HG02763 (cell line): ENCODE measurements around the gene C18orf63.
"Not testable (repeated sequence)": the region's sequence is repeated elsewhere in the genome, so short reads cannot be mapped to it uniquely, and the experiment has no call there.

Source experiments
- ATAC-seq: cut with Tn5 transposase; IDR thresholded peaks from one replicate; pipeline ENCODE4 v1.9.1; 2021; ENCODE audit warnings: mild to moderate bottlenecking, moderate library complexity; ENCODE audit not compliant: unreplicated experiment

The C18orf63 gene

DNA sequence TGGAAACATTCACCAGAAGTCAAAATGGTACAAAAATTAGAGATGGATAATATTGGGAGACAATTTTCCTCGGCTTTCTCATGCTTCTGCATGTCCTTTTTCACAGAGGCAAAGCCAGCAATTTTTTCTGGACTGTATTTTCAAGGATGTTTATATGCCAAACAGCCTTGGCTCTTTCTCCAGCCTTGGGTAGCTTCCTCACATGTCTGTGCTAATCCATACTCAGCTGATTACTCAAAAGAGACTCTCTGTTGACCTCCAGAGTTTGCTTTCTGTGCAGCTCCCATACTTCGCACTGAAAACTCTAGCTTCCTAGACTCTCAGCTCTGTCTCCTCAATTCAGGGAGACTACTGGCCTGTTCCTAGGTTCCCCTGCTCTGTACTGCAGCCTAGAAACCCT lies 10.6 kb downstream of the C18orf63 start:
- no peak for ATAC-seq

DNA sequence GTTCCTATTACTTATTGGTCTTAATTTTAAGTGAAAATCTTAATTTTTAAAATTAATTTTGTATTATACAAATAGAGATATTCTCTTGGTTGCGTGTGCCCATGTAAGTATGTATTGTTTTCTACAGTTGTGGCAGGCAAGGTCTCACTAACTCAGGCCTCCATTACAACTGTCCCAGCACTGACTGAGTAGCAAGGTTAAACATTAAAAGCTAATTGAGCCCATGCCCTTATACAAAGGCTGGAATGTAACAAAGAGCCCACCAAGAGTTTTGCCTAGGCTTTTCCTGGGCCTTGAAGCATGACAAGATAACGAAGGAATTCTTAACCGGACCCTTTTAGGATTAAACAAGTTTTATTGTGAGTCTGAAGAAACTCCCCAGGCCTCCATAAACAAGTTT lies 11.2 kb downstream of the C18orf63 start:
- not testable (repeated sequence) for ATAC-seq

DNA sequence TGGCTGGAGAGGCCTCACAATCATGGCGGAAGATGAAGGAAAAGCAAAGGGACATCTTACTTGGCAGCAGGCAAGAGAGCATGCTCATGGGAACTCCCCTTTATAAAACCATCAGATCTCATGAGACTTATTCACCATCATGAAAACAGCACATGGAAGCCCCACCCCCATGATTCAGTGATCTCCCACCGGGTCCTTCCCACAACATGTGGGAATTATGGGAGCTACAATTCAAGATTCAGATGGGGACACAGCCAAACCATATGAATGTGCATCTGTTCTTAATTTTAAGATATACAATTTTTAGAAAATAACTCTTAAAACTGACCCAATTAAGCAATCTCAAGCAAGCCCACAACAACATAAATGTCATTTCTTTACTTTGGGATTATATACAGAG lies 12.6 kb downstream of the C18orf63 start:
- no peak for ATAC-seq

DNA sequence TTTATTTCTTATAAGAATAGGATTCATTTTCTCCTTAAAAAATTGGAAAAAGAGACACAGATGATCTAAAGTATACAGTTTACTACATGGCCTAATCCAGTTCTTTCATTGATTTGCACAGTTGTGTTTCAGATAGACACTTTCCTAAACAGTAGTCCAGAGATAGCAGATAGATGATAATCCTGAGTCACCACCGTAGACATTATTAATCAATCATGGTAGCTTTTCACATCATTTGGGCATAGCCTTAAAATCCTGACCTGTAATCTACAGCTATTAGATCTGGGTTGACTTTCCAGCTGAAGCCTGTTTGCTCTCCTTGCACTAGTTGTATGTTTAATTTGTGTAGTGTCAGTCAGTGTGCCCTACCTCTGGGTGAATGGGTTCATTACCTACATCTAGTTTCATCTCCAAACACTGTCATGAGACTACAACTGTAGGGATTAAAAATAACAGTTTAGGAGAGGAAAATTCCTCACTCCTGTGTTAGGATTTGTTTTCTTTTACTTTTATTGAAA lies 14.1 kb downstream of the C18orf63 start:
- ATAC-seq: no peak

DNA sequence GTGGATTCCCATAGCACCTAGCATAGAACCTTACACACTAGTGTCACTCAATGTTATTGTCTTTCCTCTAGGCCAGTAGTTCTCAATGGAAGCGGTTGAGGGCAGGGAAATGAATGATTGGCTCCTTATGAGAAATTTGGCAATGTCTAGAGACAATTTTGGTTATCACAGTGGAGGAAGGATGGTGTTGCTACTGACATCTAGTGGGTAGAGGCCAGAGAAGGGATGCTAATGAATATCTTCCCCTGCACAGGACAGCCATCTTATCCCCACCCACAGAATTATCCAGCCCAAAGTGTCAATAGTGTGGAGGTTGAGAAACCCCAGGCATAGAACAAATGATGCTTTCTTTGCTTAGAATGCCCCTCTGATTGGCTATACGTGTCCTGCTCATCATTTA lies 15.8 kb downstream of the C18orf63 start:
- ATAC-seq: no peak

DNA sequence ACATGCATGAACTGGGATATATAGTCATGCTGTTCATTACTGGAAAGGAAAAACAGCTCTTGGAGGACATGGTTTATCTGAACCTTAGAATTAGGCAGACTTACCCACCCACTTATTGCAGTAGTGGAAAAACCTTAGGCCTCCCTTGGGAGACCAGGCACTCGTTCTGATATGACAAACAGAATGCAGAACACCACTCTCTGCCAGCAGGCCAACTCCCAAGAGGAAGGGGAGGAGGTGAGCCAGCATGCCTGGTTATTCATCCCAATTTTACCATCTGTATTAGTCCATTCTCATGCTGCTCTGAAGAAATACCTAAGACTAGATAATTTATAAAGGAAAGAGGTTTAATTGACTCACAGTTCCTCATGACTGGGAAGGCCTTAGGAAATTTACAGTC lies 17.5 kb downstream of the C18orf63 start:
- no peak for ATAC-seq

DNA sequence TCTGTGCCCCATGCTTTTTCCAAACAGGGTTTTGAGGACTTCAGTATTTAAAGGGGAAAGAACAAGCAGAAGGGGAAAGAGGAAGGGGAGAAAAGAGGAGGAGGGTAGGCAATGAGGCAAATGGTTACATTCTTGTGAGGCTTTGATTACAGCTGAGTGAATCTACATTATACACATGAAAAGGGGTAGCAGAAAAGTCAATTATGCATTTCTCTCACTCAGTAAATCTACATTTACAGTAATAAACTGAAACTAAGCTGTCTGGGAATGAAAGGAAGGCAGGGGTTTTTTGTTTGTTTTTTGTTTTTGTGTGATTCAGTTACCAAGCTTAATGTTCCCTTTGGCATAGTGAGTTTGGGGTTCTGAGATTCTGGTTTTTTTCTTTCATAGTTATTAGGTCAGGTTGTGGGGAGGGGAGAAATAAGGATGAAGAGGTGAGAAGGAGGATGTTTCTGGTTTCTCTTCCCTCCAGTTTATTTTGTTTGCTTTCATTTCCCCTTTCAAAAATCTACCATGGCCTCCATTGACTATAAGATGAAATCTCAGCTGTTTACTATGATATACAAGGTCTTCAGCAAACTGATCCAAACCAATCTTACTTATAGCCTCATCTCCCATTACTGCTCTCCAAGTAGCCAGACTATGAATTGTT lies 18.7 kb downstream of the C18orf63 start:
- ATAC-seq: no peak

DNA sequence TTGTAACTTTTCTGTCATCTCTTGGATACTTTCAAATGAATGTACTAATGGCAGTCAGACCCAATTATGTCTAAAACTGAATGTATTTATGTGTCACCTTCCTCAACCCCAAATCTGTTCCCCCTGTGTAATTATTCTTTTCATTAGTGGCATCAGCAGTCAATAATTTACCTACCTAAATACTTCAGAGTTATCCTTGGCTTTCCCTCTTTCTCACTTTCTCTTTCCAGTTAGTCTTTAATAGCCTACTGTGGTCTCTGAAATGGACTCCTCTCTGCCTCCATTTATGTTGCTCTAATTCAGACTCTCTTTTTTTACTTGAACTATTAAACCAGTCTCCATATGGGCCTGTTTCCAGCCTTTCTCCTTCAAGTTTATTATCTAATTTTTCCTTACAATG lies 21.0 kb downstream of the C18orf63 start:
- no peak for ATAC-seq

DNA sequence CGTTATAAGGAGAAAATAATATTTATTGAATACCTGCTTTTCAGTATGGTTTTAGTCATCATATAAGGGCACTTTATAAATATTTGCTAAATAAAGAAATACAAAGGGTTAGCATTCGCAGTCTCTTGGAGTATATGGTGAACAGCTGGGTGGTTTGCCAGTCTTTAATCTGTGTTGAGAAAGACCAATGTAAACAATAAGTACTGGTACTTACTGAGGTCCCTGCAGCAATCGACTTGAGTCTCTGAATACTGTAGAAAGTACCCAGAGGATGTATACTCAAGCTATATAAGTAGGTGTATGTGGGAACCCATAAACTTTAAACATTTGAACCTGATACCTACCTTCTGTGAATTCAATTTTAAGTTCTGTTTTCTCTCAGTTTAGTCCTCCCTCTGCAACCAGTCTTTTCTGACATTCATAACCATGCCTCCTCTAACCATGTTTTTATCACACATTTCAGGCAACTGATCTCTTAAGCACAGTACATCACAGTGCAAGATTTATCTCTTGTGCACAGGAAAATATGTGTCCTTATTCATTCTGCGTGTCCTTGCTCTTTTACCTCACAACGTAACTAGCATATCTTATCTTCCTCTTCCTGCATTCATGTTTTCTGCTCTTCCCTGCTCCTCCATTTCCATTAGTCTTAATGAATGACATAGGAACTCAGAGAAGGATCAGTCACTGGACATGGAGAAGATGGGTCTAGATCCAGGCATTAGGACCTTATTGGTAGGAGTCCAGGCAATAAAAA lies 21.7 kb downstream of the C18orf63 start:
- ATAC-seq: no peak

DNA sequence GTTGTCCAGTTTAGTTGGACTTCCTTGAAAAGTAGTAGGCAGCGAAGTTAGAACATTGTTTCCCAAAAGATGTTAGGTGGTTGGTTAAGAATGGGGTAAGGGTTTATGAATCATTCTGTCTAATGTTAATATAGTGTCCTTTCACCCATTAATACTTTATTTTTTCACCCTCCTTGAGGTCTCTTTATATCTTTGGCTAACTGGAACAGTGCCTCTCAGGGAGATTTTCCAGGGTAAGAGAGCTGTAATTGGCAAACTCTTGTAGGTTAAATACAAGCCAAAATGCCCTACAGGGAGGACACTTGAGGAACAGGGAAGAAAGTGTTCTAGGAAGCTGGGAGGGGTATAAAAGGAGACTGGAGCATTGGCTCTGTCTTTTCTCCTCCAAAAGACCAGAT lies 22.3 kb downstream of the C18orf63 start:
- no peak for ATAC-seq

DNA sequence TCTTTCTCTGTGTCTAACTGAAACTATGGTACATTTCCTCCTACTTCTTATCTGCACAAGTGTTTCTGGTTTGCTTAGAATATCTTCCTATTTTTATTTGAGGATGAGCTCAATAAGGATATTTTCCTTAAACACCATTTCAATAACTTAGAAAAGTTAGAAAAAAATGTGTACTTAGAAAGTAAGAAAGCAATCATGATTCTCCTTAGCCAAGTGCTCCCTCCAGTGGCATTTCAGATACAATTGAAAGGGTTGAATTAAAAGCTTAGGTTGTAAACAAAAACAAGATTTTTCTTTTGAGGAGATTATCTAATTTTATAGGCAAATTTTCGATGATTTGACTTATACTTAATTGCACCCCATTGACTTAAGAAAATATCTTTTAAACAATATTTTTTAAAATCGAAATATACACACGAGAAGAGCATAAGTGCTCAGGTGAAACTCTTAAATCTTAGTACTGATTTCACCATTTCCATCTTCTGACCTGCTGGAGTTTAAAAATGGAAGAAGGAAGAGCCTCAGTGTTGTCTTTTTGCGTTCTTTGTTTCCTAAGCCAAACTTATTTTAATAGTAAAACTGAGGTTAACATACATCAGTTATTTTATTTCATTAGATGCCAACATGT lies 26.9 kb downstream of the C18orf63 start:
- ATAC-seq: no peak

DNA sequence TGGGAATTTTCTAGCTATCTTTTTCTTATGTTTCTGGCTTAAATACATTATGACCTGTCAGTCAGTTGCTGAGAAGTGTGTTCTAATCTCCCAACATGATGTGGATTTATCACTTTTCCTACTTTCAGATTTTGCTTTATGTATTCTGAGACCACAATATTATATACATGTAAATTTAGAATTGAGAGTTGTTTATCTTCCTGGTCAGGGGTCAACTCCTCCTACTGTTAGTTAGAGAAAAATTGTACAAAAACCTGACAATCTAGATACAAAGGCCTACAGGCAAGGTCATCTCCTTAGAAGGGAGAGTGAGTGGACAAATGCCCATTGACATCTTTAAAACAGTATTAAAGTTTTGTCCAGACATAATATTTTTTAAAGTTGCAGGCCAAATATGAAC lies 30.6 kb downstream of the C18orf63 start:
- no peak for ATAC-seq

DNA sequence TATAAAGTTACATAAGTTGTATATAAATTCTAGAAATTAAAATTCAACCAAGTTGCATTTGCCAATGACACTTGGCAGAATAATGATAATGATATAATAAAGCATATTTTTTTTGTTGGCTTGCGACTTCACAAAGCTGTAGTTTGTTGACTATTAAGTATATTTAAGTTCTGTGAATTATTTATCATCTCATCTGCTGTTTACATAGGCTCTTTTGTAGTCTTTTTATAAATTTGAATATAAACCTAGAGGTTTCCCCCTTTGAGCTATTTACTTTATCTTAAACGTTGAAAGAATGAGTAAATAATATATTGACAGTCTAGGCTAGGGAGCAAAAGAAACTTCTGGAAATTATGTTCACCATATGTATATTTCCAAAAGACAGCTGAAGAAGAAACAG lies 32.9 kb downstream of the C18orf63 start:
- ATAC-seq: no peak

DNA sequence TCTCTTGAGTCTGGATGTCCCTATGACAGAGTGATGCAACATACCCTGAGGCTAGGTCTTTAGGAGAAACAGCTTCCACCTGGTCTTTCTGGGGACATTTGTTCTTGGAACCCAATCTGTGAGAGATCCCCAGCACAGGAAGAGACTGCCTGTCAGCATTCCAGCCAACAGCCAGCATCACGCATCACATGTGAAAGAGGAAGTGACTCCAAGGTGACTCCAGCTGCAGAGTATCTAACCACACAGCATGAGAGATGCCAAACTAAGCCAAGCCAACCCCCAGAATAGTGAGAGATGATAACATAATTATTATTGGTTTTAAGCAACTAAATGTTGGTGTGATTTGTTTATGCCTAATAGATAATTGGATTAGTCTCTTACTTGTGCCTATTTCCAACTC lies 35.7 kb downstream of the C18orf63 start:
- ATAC-seq: peak; percentile 67

DNA sequence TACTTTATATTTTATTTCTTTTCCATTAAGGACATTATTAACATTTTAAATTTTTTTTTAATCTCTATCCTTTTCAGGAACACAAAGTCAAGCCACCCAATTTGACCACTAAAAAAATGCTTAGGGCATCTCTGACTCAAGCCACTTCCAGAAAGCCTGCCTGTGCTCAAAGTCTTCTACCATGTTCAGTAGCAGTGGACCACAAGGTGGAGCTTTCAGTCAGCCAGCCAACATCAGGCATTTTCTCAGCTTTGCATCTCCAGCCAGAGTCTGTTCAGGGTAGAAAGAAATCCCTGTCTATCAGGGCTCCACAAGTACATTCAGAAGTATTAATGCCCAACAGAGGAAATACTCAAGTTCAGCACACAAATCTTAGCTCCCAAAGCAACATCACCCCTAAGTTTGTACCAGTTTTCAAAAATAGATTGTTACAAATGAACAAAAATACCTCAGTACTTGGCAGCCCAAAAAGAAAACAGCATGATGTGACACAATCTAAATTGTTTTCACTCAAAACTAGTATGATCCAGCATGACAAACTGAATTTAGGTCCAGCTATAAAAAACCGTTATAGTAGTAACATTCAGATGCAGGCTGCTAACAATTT lies 37.6 kb downstream of the C18orf63 start:
- peak; percentile 52 for ATAC-seq

DNA sequence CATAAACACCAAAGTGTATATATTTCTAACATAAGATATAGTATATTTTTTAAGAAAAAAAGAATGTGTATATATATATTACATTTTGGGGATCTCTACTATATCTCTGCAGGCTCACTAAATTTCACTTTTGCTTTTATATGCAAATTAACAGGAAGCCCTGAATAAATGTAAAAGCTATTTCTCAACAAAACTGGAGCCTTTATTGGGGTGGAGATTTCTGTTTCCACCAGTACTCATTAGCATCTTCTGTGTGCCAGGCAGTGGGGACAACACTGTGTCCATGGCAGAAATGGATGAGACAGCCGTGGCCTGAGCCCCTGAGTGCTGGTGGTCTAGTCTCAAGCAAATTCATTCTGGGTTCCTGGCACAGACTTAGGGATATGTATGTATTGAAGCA lies 41.3 kb downstream of the C18orf63 start:
- ATAC-seq: no peak

DNA sequence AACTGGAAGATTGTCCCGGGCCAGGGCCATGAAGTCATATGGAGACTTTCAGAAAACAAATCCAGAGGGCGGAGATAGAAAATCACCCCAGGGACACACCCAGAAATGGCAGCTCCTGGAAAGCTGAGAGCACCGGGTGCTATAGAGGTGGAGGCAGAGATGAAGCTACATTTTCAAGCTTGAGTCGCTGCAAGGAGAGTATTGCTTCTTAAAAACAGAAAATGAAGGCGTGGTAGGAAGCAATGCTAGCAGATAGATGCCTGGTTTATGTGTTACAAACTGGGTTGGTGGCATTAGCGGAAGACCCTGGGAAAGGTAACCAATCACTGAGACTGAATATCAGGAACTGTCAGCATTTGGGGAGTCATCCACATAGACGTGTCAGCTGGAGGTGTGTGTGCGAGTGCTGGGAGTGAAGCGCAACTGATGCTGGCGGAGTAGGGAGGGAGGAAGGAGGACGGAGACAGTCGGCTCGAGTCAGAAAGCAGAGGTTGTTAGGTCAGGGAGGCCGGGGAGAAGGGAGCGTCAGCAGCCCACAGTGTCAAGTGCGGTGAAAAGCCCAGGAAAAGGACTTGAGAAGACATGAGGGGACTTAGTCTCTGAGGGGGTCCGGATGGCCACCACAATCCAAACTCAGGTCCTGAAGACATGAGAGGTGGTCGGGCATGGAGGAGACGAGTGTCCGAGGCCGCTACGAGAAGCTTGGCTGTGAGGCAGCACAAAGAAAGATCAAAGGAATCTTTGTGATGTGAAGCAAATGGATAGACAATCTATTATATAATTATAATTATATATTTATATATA lies 45.4 kb downstream of the C18orf63 start:
- no peak for ATAC-seq

DNA sequence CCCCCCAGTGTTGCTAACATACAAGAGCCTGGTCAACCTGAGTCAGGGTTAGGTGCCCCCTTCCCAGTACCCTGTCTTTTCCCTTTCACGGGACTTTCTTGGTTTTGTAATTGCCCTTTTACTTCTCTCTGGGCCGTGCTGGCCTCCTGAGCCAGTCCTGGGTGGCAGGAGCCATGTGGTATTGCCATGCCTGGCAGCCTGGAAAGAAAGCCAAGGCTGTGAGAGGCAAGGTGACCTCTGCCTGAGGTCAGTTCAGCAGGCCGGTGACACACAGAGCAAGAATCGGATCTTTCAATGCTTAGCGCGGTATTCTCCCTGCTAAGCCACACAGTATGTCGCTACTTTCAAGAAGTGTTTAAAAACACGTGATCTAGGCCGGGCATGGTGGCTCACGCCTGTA lies 52.3 kb downstream of the C18orf63 start:
- ATAC-seq: no peak

DNA sequence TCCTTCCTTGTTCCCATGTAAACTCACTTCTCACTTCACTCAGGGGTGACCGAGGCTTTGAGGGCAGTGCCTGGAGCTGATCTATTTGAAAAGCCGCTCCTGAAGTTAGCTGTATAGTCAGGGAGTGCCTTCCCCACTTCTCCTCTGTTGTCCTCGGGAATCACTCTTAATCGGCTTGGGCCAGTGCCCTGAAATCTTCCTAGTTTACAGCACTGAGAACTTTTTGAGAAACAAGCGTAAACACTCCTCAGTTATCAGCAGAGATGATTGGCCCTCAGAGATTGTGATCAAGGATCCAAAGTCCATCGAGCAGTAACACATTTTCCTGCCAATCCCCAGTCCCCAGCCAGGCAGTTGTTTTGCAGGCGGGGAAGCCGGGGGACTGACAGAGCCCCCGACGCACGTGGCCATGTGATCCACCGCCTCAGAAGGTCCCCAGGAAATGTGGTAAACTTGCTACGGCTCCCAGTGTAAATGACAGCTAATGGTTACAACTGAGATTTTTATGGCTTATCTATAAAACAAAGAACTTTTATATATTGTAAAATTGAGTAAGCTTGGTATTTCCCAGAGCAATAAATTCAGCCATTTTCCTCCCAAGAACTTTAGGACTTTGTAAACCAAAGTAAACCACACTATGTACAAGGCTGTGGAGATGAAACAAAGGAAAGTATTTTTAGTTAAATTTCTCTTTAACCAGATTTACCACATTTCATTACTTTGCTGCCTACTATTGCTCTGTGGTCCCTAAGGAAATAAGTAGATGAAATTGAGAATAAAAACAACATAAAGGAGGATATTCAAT lies 53.5 kb downstream of the C18orf63 start:
- ATAC-seq: no peak

DNA sequence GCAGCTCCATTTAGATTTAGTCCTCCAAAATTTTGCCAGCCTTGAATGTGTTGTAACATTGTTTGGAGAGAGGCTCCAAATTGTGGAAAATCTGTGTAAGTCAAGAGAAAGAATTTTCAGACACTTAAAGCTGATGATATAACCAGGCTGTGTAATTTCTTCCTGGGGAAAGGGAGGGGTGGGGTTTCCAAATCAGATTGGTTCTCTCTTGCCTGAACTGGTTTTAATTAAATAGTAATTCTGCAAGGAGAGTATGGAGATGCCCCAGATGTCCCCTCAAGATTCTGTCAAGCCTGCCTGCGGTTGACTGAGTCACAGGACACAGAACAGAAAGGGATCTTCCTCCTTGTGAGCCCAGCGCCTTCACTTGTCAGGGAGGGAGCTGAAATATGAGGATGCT lies 54.5 kb downstream of the C18orf63 start:
- no peak for ATAC-seq
